ENCODE data around the gene BLVRA. TPM values are rescaled to one million over a fixed set of nuclear protein-coding genes. Genes with fewer than 3 reads are reported as not detected.
A peak's percentile ranks its signal among the peaks of the same experiment; 100 is the strongest.

BLVRA gene
- total and polyA plus RNA-seq, 2 donors (not counting 1 experiment from before 2014, with no cell fraction given) = 5.4 to 6.9 TPM

GRCh38 chr7:43721193-43721806 lies 37.2 kb upstream of the BLVRA start:
- Mint-ChIP-seq H3K4me1 (peaks cover 22% of the 10 kb centered on the region), H3K4me3 (no peak overlapping the region), H3K27ac (no peak overlapping the region), H3K27me3 (no peaks in the 10 kb centered on the region), H3K9me3 (ENCODE audit: insufficient read depth) (no peaks in the 10 kb centered on the region)
- no CpG with 5 or more reads among the region's 2 CpGs for WGBS (ENCODE audit: insufficient coverage)
- Histone ChIP-seq H3K4me1 (ENCODE audit: control insufficient read depth in 2 of 2, insufficient read depth in 2 of 2, low read length in 2 of 2) (no peaks in the 10 kb centered on the region), H4K20me1 (ENCODE audit: control insufficient read depth, insufficient read depth, low read length, poor library complexity, severe bottlenecking) (peaks cover 63% of the 10 kb centered on the region), H2AFZ (ENCODE audit: insufficient read depth, low read depth, low read length, poor library complexity, severe bottlenecking) (no peak overlapping the region), H3K9ac (ENCODE audit: low read length) (no peak overlapping the region), H3K4me2 (replicated peaks; ENCODE audit: low read depth, low read length, poor library complexity, severe bottlenecking) (no peak overlapping the region), H3K9me3 (ENCODE audit: control extremely low read depth in 1 of 3, control insufficient read depth in 2 of 3, insufficient read depth in 1 of 3, low read length in 2 of 3) (peaks cover 0 to 3% (median 0%) of the 10 kb centered on the region in 3 donors), H3K27me3 (replicated peaks in 1 of 4; ENCODE audit: control extremely low read depth in 1 of 4, control insufficient read depth in 3 of 4, insufficient read depth in 4 of 4, low read length in 3 of 4) (no peaks in the 10 kb centered on the region), H3K27ac (ENCODE audit: low read length in 2 of 2) (no peak overlapping the region), H3K36me3 (replicated peaks in 1 of 2; ENCODE audit: control extremely low read depth in 1 of 2, control insufficient read depth in 1 of 2, extremely low read depth in 1 of 2, insufficient read depth in 2 of 2, low read length in 1 of 2) (no peaks in the 10 kb centered on the region), H3K79me2 (ENCODE audit: control insufficient read depth, insufficient read depth, low read length) (peaks cover 96% of the 10 kb centered on the region), H3K4me3 (ENCODE audit: control extremely low read depth in 1 of 5, extremely low read depth in 1 of 5, insufficient read depth in 1 of 5, low read depth in 2 of 5, low read length in 4 of 5) (no peak overlapping the region)
- intact Hi-C loops (cut with micrococcal nuclease) = loop anchor here (1.0 to 10.0 kb wide), 7 partner anchors 21 to 1779 kb away; no protein-coding TSS in a partner anchor
- TF ChIP-seq CTCF (IDR thresholded peaks at IDR 0.05) (peak; percentile 89), EZH2 (IDR thresholded peaks at IDR 0.05; ENCODE audit: borderline replicate concordance, insufficient read depth, low read depth, low read length, poor library complexity, severe bottlenecking) (no peak)
- CTCF ChIA-PET = interaction anchor here (0.6 to 8.1 kb wide), 21 partner anchors 16 to 779 kb away, joined by 3 to 166 read pairs (median 4); partner anchors contain the start of gene STK17A
- DNase-seq = peak; percentile 73
- POLR2A ChIA-PET = interaction anchor here (0.7 kb wide), 1 partner anchor 72 kb away, joined by 5 read pairs; no protein-coding TSS in a partner anchor
- peak; percentile 33 for ATAC-seq (ENCODE audit: low read depth)

GRCh38 chr7:43723007-43723341 lies 35.5 kb upstream of the BLVRA start:
- CTCF ChIA-PET = interaction anchor here (0.6 to 8.1 kb wide), 9 partner anchors 13 to 844 kb away, joined by 3 to 166 read pairs (median 4); partner anchors contain the start of gene STK17A
- Mint-ChIP-seq H3K9me3 (ENCODE audit: insufficient read depth) (no peaks in the 10 kb centered on the region), H3K27ac (no peak overlapping the region), H3K27me3 (no peaks in the 10 kb centered on the region), H3K4me3 (no peak overlapping the region), H3K4me1 (peaks cover 31% of the 10 kb centered on the region)
- H4K20me1 ChIP-seq (ENCODE audit: control insufficient read depth, insufficient read depth, low read length, poor library complexity, severe bottlenecking) = peaks cover 51% of the 10 kb centered on the region
- H3K4me2 ChIP-seq (replicated peaks; ENCODE audit: low read depth, low read length, poor library complexity, severe bottlenecking) = no peak overlapping the region
- no peaks in the 10 kb centered on the region for H3K9me3 ChIP-seq (ENCODE audit: control extremely low read depth in 1 of 3, control insufficient read depth in 2 of 3, insufficient read depth in 1 of 3, low read length in 2 of 3)
- no peak for TF ChIP-seq EZH2 (IDR thresholded peaks at IDR 0.05; ENCODE audit: borderline replicate concordance, insufficient read depth, low read depth, low read length, poor library complexity, severe bottlenecking)
- intact Hi-C loops (cut with micrococcal nuclease) = loop anchor here (5.0 to 10.0 kb wide), 4 partner anchors 268 to 1781 kb away; no protein-coding TSS in a partner anchor
- H3K27me3 ChIP-seq (replicated peaks in 1 of 4; ENCODE audit: control extremely low read depth in 1 of 4, control insufficient read depth in 3 of 4, insufficient read depth in 4 of 4, low read length in 3 of 4) = no peaks in the 10 kb centered on the region
- H3K36me3 ChIP-seq (replicated peaks in 1 of 2; ENCODE audit: control extremely low read depth in 1 of 2, control insufficient read depth in 1 of 2, extremely low read depth in 1 of 2, insufficient read depth in 2 of 2, low read length in 1 of 2) = no peaks in the 10 kb centered on the region
- DNase-seq (no peak), ATAC-seq (ENCODE audit: low read depth) (no peak)
- POLR2A ChIA-PET = interaction anchor here (1.3 kb wide), 1 partner anchor 140 kb away, joined by 3 read pairs; the partner anchor contains the start of gene STK17A
- H3K4me1 ChIP-seq (ENCODE audit: control insufficient read depth in 2 of 2, insufficient read depth in 2 of 2, low read length in 2 of 2) = peaks cover 0 to 6% of the 10 kb centered on the region in 2 donors
- no peak overlapping the region for H2AFZ ChIP-seq (ENCODE audit: insufficient read depth, low read depth, low read length, poor library complexity, severe bottlenecking)
- no peak overlapping the region for H3K9ac ChIP-seq (ENCODE audit: low read length)
- H3K27ac ChIP-seq (ENCODE audit: low read length in 2 of 2) = no peak overlapping the region
- peaks cover 97% of the 10 kb centered on the region for H3K79me2 ChIP-seq (ENCODE audit: control insufficient read depth, insufficient read depth, low read length)
- H3K4me3 ChIP-seq (ENCODE audit: control extremely low read depth in 1 of 5, extremely low read depth in 1 of 5, insufficient read depth in 1 of 5, low read depth in 2 of 5, low read length in 4 of 5) = no peak overlapping the region

Measured in B cell (primary cell).